ENCODE measurements around the gene LRP1B. TPM values are rescaled to one million over a fixed set of nuclear protein-coding genes. Genes with fewer than 3 reads are reported as not detected.
"Not testable (repeated sequence)": the region's sequence is repeated elsewhere in the genome, so short reads cannot be mapped to it uniquely, and the experiment has no call there.

LRP1B gene
- polyA plus RNA-seq, 3 donors: 0.77 to 1.1 (median 1.1) TPM

DNA sequence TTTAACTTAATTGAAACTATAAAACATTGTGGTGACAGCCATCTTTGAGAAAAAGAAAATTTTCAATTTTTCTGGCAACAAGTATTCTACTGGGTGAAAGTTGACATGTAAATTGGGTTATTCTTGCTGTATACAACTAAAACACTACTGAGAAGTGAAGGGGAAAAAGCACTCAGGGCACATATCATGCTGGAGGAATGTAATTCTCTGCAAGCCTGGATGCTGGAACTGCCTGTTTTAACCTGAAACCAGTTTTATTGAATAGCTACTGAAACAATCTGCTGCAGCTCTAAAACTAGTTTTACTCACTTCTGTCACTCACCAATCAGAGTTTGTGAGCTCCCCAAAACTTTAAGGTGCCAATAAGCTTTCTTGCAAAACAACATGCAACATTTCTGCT is 1136.0 kb downstream of the LRP1B start:
- no peak for DNase-seq (ENCODE audit: extremely low read depth in 1 of 11, low read depth in 9 of 11, low spot score in 4 of 11)

DNA sequence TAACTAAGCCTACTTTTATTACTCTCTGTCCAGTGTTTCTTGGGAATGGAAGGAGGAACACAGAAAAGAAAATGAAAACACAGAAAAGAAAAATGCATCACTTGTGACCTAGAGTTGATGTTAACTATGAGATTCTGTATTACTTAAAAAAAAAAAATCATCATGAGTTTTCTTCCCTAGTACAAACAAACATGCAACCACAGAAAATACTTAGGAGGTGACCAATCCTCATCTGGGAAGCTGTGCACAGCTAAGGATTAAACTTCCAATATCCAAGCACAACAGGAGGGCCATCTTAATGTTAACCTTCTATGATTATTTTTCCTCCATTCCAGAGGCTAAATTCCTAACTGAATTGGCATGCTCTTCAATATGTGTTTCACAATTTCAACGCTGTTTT is 1140.4 kb downstream of the LRP1B start:
- DNase-seq (ENCODE audit: extremely low read depth in 1 of 11, low read depth in 9 of 11, low spot score in 4 of 11): no peak

DNA sequence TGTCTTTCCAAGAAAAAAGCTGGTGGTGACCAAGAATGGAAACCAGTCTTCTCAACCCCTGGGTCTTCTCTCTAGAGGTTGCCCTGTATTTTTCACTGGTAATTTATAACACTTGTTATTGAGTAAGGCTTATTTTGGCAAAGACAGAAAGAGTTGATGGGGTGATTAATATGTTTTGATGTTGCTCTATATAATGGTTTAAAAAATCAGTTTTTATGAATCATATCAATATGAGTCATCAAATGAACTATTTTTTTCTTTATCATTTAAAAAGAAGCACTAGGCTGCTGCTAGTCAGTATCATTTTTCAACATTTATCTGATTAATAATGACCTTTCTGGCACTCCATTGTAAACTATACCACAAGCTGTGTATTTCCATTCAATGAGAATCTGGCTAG is 1142.2 kb downstream of the LRP1B start:
- no peak for DNase-seq (ENCODE audit: extremely low read depth in 1 of 11, low read depth in 9 of 11, low spot score in 4 of 11)

DNA sequence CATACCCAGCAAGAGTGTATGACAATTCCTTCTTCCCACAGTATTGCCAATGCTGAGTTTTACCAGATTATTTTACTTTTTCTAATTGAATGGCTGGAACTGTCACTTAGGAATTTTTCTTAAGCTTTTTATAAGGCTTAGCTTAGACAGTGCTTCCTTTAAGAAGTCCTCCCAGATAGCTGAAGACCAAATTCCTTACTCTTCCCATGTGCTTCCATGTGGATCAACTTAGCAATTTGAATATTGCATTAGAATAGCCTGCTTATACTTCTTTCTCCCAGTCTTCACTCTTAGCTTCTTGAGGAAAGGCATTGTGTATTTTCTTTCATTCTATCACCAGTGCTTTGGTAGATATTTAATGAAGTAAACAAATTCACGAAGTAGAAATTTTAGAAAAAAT is 1144.4 kb downstream of the LRP1B start:
- no peak for DNase-seq (ENCODE audit: extremely low read depth in 1 of 11, low read depth in 9 of 11, low spot score in 4 of 11)

DNA sequence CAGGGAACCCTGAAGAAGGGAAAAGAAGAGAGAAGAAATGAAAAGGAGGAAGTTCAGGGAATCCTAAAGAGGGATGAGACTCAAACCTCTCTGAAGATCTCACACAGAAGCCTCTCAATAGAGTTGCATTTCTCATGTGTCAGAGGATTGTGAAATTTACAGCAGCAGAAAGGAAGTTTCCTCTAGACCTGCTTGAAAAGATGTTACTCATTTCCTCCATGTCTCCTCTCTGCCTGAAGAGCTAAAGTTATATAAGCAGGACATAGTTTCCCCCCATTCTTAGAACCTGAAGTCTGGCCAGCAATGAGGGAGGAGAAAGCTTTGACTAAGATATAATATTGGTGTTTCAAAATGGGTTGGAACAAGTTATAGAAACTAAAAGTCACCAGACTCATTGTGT is 1155.6 kb downstream of the LRP1B start:
- DNase-seq (ENCODE audit: extremely low read depth in 1 of 11, low read depth in 9 of 11, low spot score in 4 of 11): no peak

DNA sequence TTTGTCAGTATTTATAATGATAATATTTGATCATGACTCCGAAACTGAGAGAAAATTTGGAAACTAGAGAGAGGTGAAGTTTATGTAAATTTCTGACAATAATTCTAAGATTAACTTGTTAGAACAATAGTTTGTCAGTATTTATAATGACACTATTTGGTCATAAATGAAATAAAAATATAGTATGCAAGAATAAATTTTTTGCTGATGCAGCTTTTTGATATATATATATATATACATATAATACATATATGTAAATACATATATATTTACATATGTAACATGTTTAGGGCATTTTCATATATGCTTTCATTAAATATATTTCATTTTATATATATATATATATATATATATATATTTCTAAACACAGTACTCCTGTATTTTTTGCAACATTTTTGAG is 1158.1 kb downstream of the LRP1B start:
- DNase-seq (ENCODE audit: extremely low read depth in 1 of 11, low read depth in 9 of 11, low spot score in 4 of 11): no peak

DNA sequence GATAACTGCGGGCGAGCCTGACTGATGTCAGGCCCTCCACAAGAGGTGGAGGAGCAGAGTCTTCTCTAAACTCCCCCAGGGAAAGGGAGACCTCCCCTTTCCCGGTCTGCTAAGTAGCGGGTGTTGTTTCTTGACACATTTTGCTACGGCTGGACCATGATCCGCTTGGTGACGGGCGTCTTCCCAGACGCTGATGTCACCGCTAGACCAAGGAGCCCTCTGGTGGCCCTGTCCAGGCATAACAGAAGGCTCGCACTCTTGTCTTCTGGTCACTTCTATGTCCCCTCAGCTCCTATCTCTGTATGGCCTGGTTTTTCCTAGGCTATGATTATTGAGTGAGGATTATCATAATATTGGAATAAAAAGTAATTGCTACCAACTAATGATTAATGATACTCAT is 1166.5 kb downstream of the LRP1B start:
- DNase-seq (ENCODE audit: extremely low read depth in 1 of 11, low read depth in 9 of 11, low spot score in 4 of 11): not testable (repeated sequence)

DNA sequence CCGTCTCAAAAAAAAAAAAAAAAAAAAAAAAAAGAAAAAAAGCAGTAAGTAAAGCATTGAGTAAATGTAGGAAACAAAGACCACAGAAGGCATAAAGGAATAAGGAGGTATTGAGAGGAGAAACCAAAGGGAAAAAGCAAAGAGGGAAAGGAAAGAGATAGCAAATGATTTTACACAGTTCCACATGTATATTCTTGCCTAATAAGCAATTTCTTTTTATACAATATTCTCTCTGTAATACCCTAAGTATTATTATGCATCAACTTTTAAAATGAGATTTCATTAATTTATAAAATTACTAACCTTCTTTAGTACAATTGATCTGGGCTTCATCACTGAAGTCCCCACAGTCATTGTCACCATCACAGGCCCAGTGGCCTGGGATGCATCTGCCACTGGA is 1180.9 kb downstream of the LRP1B start:
- no peak for DNase-seq (ENCODE audit: extremely low read depth in 1 of 11, low read depth in 9 of 11, low spot score in 4 of 11)

DNA sequence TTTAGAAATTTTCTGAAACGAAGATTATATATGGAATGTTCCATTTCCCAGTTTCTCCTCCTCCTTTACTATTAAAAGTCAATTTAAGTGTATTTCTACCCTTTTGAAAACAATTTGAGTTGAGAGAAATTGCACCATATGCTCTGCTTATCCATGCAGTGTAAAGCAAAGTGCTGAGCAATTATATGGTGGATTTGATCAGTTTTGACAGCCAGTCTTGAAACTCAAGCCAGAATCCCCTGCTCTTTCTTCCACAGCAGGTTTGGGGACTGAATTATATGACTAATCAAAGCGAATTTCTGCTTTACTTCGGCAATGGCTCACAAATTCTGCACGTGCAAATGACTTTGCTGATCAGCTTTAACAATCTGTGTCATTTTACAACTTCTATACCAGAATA is 1183.6 kb downstream of the LRP1B start:
- no peak for DNase-seq (ENCODE audit: extremely low read depth in 1 of 11, low read depth in 9 of 11, low spot score in 4 of 11)

DNA sequence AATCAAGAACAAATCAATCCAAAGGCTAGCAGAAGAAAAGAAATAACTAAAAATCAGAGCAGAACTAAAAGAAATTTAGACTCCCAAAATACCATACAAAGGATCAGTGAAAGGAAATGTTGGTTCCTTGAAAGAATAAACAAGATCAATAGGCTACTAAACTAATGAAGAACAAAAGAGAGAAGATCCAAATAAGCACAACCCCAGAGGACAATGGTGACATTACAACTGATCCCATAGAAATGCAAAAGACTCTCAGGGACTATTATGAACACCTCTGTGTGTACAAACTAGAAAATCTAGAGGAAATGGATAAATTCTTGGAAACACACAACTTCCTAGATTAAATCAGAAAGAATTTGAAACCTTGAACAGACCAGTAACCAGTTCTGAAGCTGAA is 1186.9 kb downstream of the LRP1B start:
- no peak for DNase-seq (ENCODE audit: extremely low read depth in 1 of 11, low read depth in 9 of 11, low spot score in 4 of 11)

DNA sequence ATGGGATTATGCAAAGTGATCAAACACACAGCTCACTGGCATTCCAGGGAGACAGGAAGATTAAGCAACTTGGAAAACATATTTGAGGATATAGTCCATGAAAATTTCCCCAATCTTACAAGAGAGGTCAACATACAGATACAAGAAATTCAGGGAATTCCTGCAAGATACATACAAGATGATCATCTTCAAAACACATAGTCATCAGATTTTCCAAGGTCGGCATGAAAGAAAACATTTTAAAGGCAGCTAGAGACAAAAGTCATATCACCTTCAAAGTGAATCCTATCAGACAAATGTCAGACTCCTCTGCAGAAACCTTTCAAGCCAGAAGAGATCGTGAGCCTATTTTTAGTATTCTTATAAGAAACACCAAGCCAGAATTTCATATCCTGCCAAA is 1188.5 kb downstream of the LRP1B start:
- no peak for DNase-seq (ENCODE audit: extremely low read depth in 1 of 11, low read depth in 9 of 11, low spot score in 4 of 11)

DNA sequence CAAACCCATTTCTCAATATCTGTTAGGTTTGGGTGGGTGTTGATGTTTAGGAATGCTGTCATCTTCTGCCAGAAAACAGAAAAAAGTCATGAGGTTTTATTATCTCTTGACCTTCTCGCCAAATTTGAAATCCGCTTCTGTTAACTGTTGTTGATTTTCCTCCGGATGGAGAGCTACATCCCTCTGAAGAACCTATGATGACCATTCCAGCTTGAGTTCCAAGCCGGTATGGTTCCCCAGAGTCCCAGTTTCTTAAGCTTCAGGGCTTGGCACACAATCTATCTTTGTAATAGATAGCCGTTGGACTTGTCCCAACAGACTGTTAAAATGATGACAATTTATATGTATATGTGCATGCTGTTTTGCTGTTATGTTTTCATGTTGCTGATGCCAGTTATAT is 1201.0 kb downstream of the LRP1B start:
- peak in 3 of 11 donors; percentile 3 to 18 (median 5) for DNase-seq (ENCODE audit: extremely low read depth in 1 of 11, low read depth in 9 of 11, low spot score in 4 of 11)

DNA sequence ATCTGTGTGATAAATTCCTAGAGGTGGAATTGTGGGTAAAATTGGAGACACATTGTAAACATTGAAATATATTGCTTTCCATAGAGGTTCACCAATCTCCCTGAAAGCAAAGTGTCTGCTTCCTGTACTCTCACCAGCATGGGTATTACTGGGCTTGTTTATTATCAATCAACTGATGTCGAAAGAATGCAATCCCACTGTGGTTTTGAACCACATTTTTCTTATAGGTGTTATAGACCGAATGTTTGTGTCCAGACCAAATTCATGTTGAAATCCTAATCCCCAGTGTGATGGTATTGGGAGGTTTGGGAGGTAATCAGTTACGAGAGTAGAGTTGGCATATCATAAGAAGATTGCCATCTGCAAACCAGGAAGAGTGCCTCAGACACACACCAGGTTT is 1212.4 kb downstream of the LRP1B start:
- DNase-seq (ENCODE audit: extremely low read depth in 1 of 11, low read depth in 9 of 11, low spot score in 4 of 11): no peak

DNA sequence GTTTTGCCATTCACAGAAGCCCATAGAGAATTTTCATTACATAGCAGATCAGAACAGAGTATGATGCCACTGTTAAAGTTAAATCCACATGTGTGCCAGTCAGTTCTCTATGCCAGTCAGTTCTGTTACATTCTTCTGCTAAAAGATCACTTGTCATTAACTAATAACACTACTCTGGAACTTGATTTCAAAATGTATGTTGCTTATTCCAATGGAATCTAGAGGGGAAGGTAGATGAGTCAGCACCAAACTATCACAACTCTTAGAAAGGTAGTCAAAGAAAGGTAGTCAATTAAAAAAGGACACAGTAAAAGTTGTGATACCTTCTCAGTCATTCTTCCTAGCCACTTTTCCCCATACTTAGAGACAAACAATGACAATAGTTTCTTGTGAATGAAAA is 1214.4 kb downstream of the LRP1B start:
- no peak for DNase-seq (ENCODE audit: extremely low read depth in 1 of 11, low read depth in 9 of 11, low spot score in 4 of 11)

DNA sequence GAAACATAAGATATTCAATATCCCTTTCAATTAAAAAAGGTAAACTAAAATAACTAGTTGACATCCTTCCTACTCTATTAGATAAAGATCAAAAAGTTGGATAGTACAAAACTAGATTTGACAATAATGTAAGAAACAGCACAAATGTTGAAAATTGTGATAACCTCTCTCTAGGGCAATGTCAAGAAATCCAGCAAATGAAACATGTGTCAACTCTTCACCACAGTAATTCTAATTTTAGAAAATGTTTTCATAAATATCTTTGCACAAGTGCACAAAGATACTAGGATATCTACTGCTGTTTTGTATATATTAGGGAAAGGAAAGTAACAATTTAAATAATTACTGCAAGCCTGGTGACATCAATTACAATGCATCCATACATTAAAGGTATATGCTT is 1220.1 kb downstream of the LRP1B start:
- no peak for DNase-seq (ENCODE audit: extremely low read depth in 1 of 11, low read depth in 9 of 11, low spot score in 4 of 11)

DNA sequence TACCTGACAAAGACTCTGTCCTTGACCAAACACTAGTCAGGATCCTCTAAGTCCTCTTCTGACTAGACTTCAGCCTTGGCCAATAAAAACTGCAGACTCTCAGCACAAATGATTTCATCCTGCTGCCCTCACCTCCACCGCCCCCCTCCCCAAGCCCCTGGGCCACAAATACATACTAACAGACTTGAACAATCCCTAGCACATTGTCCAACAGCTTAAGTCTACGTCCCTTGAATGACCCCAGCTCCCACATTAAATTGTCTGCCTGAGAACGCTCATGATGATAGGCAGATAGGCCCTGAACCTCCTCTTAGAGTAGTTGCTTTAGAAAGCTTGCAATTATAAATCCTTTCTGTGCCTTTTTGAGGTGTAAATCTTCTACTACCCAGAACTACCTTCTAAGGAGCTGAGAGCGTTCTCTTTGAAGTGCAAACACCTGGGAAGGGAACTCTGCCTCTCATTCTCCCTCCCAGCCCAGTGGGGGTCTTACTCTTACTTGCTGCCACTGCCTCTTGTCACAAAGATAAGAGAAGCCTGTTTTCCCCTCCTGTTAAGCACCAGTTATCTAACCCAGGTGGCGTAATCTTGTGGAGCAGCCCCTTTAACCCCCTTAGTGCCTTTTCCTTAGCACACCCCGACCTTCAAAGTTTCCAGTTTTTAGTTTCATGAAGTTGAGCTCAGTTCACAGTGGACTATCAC is 1225.6 kb downstream of the LRP1B start:
- DNase-seq (ENCODE audit: extremely low read depth in 1 of 11, low read depth in 9 of 11, low spot score in 4 of 11): peak in 2 of 11 donors; percentile 7 to 15

DNA sequence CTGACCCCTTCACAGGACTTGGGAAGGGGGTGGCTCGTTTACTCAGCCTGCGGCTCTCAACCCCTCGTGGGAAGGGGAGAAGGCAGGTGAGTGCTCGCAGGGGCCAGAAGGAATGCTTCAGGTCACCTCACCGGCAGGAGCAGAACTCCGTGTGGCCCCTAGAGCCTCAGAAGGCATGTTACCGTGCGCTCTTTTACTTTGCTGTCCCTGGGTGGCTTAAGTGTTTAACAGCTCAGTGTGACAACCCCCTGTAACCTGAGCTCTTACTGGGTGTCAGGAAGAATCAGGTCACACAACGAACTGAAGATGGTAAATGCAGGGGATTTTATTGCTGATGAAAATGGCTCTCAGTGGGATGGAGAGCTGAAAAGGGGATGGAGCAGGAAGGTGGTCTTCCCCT is 1235.4 kb downstream of the LRP1B start:
- no peak for DNase-seq (ENCODE audit: extremely low read depth in 1 of 11, low read depth in 9 of 11, low spot score in 4 of 11)

DNA sequence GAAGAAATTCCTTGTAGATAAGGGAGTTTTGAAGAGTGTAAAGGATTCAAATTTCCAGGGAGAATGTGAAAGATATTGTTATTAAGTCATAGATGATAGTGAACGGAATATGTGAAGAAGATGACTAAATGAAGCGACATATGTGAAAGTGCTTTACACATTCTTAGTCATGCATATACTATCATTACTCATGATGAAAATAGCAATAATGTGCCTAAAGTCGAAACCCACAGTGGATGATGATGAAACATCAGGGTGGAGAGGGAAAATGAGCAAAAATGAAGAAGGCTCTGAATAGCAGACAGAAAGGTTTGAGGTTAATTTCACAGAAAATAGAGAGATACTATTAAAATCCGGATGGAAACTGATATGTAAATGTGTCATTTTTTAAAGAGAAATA is 1237.1 kb downstream of the LRP1B start:
- DNase-seq (ENCODE audit: extremely low read depth in 1 of 11, low read depth in 9 of 11, low spot score in 4 of 11): no peak

DNA sequence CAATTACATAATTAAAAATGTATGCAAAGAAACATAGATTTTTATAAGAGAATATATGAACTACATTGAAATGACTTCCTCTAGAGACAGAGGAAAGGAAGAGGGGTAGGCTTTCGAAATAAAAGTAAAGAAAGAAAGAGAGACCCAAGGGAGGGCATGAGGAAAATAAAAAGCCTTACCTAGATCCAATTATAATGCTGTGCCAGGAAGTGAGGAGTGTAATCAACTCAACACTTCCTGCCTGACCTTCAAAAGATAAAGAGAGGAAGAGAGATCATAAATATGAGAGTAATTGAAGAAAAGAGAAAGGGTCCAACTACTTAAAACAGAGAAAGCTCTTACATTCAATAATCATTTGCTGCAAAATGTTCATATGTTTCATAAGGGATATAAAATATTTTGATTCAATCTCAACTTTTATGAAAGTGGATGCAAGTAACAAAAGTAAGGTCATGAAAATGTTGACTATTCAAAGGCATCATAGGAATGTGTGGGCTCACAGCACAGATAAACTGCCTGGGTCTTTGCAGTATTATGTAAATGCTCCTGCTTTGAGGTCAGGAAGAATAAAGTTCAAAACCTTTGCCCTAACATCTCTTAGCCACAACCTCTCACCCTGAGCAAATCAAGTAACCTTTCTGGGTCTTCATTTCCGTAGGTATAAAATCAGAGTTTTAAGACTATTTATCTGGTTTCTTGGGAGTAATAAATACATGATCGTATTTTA is 1237.7 kb downstream of the LRP1B start:
- no peak for DNase-seq (ENCODE audit: extremely low read depth in 1 of 11, low read depth in 9 of 11, low spot score in 4 of 11)

DNA sequence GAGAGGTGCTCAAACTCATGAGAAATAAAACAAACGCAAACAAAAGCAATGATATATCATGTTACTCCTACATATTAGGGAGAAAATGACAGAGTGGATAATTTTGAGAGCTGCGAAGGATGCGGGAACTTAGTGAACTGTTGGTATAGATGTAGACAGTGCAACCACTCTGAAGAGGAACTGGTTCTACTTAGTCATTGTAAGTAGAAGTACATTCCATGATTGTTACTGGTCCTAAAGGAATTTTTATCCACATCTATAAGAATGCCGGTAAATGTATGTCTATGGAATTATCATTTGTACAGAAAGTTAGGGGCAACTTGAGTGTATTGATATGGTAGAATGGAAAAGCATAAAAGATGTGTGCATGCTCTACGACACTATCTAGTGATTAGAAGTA is 1238.4 kb downstream of the LRP1B start:
- no peak for DNase-seq (ENCODE audit: extremely low read depth in 1 of 11, low read depth in 9 of 11, low spot score in 4 of 11)

DNA sequence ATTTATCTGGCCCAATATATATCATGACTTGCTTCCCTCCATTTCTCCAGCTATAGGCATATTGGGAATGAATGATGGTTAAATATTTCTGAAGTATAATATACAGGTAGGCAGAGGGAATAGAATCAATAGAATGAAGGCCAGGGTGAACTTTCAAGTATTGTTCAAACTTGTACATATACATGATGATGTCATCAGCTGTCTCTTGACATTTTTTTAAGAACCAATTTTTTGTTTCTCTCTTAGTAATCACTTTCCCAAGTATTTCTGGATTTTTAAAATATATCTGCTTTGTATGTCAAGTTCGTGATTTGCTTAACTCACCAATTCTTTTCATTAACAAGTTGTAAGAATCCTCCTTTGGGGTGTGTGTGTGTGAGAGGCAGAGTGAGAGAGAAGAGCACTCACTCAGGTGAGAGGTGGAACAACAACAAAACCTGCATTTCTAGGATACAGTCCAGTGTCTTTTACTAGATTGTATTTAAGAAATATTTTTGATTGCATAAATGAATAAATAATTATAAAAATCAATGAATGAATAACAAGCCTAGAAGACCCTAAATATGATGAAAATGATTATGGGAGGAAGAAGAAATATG is 1239.1 kb downstream of the LRP1B start:
- no peak for DNase-seq (ENCODE audit: extremely low read depth in 1 of 11, low read depth in 9 of 11, low spot score in 4 of 11)
